HUES48 (cell line): ENCODE data around the gene RFK.

Source experiments
- H3K27ac ChIP-seq: one replicate; pipeline ENCODE4 v1.7.0; 2013; ENCODE audit warnings: low read depth, low read length, inconsistent platforms
- H3K27me3 ChIP-seq: 2 replicates; pipeline ENCODE4 v1.6.1; 2013; ENCODE audit warnings: mild to moderate bottlenecking, low read length; ENCODE audit not compliant: control insufficient read depth, insufficient read depth
- H3K36me3 ChIP-seq: 2 replicates; pipeline ENCODE4 v1.6.1; 2013; ENCODE audit warnings: low read length; ENCODE audit not compliant: control insufficient read depth, insufficient read depth
- H3K4me1 ChIP-seq: 2 replicates; pipeline ENCODE4 v1.6.1; 2013; ENCODE audit warnings: mild to moderate bottlenecking, low read length; ENCODE audit not compliant: control insufficient read depth, insufficient read depth
- H3K4me3 ChIP-seq: 2 replicates; pipeline ENCODE4 v1.5.1; 2013; ENCODE audit warnings: mild to moderate bottlenecking, low read depth, low read length
- H3K9ac ChIP-seq: 2 replicates; pipeline ENCODE4 v1.6.1; 2013; ENCODE audit warnings: mild to moderate bottlenecking, low read depth, low read length, moderate library complexity
- H3K9me3 ChIP-seq: 2 replicates; pipeline ENCODE4 v1.6.1; 2013; ENCODE audit warnings: low read length; ENCODE audit not compliant: control insufficient read depth, insufficient read depth

RFK gene

DNA sequence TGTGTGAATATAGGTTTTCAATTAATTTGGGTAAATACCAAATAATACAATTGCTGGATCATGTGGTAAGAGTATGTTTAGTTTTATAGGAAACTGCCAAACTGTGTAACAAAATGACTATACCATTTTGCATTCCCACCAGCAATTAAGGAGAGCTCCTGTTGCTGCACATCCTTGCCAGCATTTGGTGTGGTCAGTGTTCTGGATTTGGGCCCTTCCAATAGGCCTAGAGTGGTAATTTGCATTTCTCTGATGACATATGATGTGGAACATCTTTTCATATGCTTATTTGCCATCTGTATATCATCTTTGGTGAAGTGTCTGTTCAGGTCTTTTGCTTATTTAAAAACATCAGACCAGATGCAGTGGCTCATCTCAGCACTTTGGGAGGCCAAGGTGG lies 11.6 kb upstream of the RFK start:
- no peak overlapping the region for H3K9ac ChIP-seq
- no peak overlapping the region for H3K27ac ChIP-seq
- H3K4me3 ChIP-seq: no peak overlapping the region
- no peaks in the 10 kb centered on the region for H3K9me3 ChIP-seq
- H3K27me3 ChIP-seq: no peaks in the 10 kb centered on the region
- no peaks in the 10 kb centered on the region for H3K4me1 ChIP-seq
- no peaks in the 10 kb centered on the region for H3K36me3 ChIP-seq

DNA sequence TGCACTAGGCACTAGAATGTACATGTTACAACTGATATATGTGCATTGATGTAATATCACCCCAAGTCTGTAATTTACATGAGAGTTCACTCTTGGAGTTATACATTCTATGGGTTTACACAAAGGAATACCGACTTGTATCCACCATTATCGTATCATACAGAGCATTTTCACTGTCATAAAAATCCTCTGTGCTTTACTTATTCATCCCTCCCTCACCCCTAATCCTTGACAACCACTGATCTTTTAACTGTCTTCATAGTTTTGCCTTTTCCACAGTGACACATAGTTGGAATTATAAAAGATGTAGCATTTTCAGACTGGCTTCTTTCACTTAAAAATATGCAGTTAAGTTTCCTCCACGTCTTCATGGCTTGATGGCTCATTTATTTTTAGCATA lies 11.1 kb upstream of the RFK start:
- no peak overlapping the region for H3K9ac ChIP-seq
- H3K4me1 ChIP-seq: no peaks in the 10 kb centered on the region
- no peaks in the 10 kb centered on the region for H3K9me3 ChIP-seq
- H3K27ac ChIP-seq: no peak overlapping the region
- H3K36me3 ChIP-seq: no peaks in the 10 kb centered on the region
- H3K27me3 ChIP-seq: no peaks in the 10 kb centered on the region
- no peak overlapping the region for H3K4me3 ChIP-seq

DNA sequence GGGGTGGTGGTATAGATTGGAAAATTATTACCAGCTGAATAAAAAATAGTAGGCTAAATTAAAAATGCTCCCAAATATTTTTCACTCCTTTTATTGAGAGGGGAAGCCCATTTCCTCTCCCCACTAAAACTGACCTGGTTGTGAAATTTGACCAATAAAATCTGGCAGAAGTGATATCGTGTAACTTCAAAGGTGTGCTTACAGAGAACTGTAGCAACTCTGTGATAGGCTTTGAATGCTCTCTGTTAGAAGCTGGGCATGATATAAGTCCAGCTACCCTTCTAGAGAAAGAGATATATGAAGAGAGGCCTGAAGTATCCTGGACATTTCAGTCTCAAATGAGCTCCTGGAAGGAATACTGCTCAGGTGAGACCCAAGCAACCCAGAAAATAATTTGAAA lies 10.2 kb upstream of the RFK start:
- Histone ChIP-seq H3K4me1 (no peaks in the 10 kb centered on the region), H3K9me3 (no peaks in the 10 kb centered on the region), H3K27ac (no peak overlapping the region)

DNA sequence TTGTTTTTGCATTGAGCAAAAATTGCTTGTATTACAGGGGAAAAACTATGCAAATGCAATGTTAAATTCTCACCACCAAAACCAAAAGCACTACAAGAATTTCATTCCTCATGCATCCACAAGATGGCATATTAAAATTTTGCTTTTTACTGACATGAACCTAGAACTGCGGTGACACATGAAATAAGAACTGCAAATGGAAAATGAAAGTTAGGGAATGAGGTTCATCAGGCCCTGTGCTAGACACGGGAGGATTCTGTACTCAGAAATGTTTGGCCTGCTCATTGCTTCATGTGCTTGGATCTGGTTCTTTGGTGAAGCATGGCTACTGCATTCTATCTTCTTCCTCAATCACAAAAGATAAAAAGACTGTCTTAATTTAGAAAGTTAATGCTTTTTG lies 9.1 kb upstream of the RFK start:
- no peaks in the 10 kb centered on the region for H3K27me3 ChIP-seq
- no peaks in the 10 kb centered on the region for H3K9me3 ChIP-seq
- H3K36me3 ChIP-seq: no peaks in the 10 kb centered on the region
- no peaks in the 10 kb centered on the region for H3K4me1 ChIP-seq
- no peak overlapping the region for H3K27ac ChIP-seq
- H3K4me3 ChIP-seq: no peak overlapping the region
- no peak overlapping the region for H3K9ac ChIP-seq

More for the DNA sequence above, 10.2 kb upstream of the RFK start:
- Histone ChIP-seq H3K4me3 (no peak overlapping the region), H3K36me3 (no peaks in the 10 kb centered on the region), H3K9ac (no peak overlapping the region), H3K27me3 (no peaks in the 10 kb centered on the region)

DNA sequence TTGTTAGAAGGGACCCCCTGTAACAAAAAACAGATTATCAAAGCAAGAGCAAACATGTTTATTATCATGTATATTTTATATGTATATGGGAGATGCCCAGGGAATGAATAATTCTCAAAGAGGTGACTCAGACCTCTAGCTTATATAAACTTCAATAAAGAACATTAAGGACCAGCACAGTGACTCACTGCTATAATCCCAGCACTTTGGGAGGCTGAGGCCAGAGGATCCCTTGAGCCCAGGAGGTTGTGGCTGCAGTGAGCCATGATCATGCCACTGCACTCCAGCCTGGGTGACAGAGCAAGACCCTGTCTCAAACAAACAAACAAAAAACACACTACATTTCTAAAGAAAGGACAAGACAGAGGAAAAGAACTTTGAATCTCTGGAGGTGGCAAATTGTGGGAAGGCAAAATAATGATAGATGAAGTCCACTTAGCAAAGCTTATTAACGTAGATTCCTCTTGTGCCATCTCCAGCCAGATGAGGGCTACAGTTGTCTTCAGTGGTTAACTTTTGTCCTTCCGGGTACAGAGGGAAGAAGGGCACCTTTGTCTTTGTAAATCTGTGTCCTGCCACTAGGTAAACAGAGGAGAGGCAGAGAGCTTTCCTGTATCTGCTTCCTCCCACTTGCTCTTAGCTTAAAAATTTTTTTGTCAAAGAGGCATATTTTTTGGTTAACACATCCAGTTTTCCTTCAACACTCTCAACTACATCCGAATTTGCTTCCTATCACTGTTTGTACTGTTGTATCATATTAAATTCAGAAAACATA lies 7.5 kb upstream of the RFK start:
- Histone ChIP-seq H3K27me3 (no peaks in the 10 kb centered on the region), H3K4me3 (no peak overlapping the region), H3K27ac (no peak overlapping the region), H3K36me3 (no peaks in the 10 kb centered on the region), H3K9me3 (no peaks in the 10 kb centered on the region), H3K9ac (no peak overlapping the region), H3K4me1 (no peaks in the 10 kb centered on the region)

GRCh38 chr9:76401176-76401575 lies 7.0 kb upstream of the RFK start:
- no peaks in the 10 kb centered on the region for H3K9me3 ChIP-seq
- no peak overlapping the region for H3K9ac ChIP-seq
- no peak overlapping the region for H3K4me3 ChIP-seq
- H3K36me3 ChIP-seq: no peaks in the 10 kb centered on the region
- H3K4me1 ChIP-seq: no peaks in the 10 kb centered on the region
- no peak overlapping the region for H3K27ac ChIP-seq
- H3K27me3 ChIP-seq: no peaks in the 10 kb centered on the region

DNA sequence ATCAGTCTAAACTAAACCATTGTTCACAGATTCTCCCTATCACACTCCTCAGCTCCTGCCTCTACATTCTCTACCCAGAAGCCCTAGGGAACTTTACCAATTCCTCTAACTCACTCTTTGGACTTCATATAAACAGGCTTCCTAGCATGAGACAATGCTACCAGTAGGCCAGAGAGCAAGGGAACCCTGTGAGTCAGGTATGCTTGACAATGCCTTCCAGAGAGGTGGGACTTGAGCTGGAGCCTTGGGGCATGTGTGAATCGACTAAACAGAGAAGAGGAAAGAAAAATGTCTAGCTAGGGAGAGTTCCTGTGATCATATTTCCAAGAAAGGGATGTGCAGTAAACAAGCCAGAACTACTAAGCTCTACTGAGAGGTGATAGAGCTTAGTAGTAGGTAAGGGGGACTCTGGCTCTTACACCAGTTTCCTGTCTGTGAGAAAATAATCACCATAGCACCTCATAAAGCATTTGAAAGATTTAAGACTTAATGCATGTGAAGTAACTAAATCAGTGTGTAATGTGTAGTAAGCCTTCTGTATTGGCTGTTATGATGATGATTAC lies 6.4 kb upstream of the RFK start:
- Histone ChIP-seq H3K36me3 (no peaks in the 10 kb centered on the region), H3K4me3 (no peak overlapping the region), H3K4me1 (no peaks in the 10 kb centered on the region), H3K9ac (no peak overlapping the region), H3K9me3 (no peaks in the 10 kb centered on the region), H3K27ac (no peak overlapping the region), H3K27me3 (no peaks in the 10 kb centered on the region)

- H3K36me3 ChIP-seq: no peaks in the 10 kb centered on the region
- H3K4me3 ChIP-seq: no peak overlapping the region
- H3K27me3 ChIP-seq: no peaks in the 10 kb centered on the region
- no peak overlapping the region for H3K9ac ChIP-seq
- no peaks in the 10 kb centered on the region for H3K9me3 ChIP-seq
- no peaks in the 10 kb centered on the region for H3K4me1 ChIP-seq
- no peak overlapping the region for H3K27ac ChIP-seq
Measured at GRCh38 chr9:76399856-76400255, 5.6 kb upstream of the RFK start.

DNA sequence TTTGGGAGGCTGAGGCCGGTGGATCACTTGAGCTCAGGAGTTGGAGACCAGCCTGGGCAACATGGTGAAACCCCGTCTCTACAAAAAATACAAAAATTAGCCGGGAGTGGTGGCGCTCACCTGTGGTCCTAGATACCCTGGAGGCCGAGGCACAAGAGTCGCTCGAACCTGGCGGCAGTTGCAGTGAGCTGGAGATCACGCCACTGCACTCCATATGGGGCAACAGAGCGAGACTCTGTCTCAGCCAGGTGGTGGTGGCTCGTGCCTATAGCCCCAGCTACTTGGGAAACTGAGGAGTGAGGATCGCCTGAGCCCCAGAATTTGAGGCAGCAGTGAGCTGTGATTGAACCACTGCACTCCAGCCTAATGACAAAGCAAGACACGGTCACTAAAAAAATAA lies 2.4 kb upstream of the RFK start:
- Histone ChIP-seq H3K9me3 (no peaks in the 10 kb centered on the region), H3K9ac (no peak overlapping the region), H3K27ac (no peak overlapping the region), H3K4me3 (no peak overlapping the region), H3K4me1 (no peaks in the 10 kb centered on the region; the same call in 1 of the 2 replicates), H3K27me3 (no peaks in the 10 kb centered on the region), H3K36me3 (peaks cover 6% of the 10 kb centered on the region)

- no peak overlapping the region for H3K27ac ChIP-seq
- no peaks in the 10 kb centered on the region; the same call in 1 of the 2 replicates for H3K4me1 ChIP-seq
Measured at GRCh38 chr9:76396144-76396543, 1.9 kb upstream of the RFK start.

GRCh38 chr9:76395381-76395780 lies 1.2 kb upstream of the RFK start:
- no peaks in the 10 kb centered on the region for H3K9me3 ChIP-seq
- H3K9ac ChIP-seq: no peak overlapping the region
- H3K27me3 ChIP-seq: no peaks in the 10 kb centered on the region
- peak overlapping the region; percentile 75 for H3K4me3 ChIP-seq
- peaks cover 6% of the 10 kb centered on the region for H3K36me3 ChIP-seq
- no peak overlapping the region for H3K27ac ChIP-seq
- H3K4me1 ChIP-seq: no peaks in the 10 kb centered on the region; the same call in 1 of the 2 replicates

More at GRCh38 chr9:76396144-76396543, 1.9 kb upstream of the RFK start:
- no peak overlapping the region for H3K9ac ChIP-seq
- H3K9me3 ChIP-seq: no peaks in the 10 kb centered on the region
- H3K4me3 ChIP-seq: no peak overlapping the region
- no peaks in the 10 kb centered on the region for H3K27me3 ChIP-seq
- H3K36me3 ChIP-seq: peaks cover 6% of the 10 kb centered on the region
